ENCODE data around the gene NAGA. TPM values are rescaled to one million over a fixed set of nuclear protein-coding genes. Genes with fewer than 3 reads are reported as not detected.
A peak's percentile ranks its signal among the peaks of the same experiment; 100 is the strongest.

NAGA gene
- total RNA-seq, 2 experiments from 2014 or later = 14.4 to 16.9 TPM

- no peak for DNase-seq (ENCODE audit: low spot score)
- no peak overlapping the region for H2AFZ ChIP-seq (ENCODE audit: low read length)
- ChIA-PET POLR2A (no interaction called here), CTCF (ENCODE audit: unreplicated experiment) (no interaction called here)
- no peaks in the 10 kb centered on the region for H4K20me1 ChIP-seq (ENCODE audit: insufficient read depth, low read length)
- H3K79me2 ChIP-seq (ENCODE audit: insufficient read depth, low read depth, low read length) = no peaks in the 10 kb centered on the region
- no TSS peak for BruUV-seq (replicated peaks)
- no peak overlapping the region for H3K4me2 ChIP-seq (ENCODE audit: low read length)
- no peak overlapping the region for H3K4me3 ChIP-seq (ENCODE audit: low read depth, low read length, poor library complexity, severe bottlenecking)
- no peaks in the 10 kb centered on the region for H3K36me3 ChIP-seq (ENCODE audit: insufficient read depth, low read length)
- H3K9me3 ChIP-seq (ENCODE audit: low read length) = no peaks in the 10 kb centered on the region
- TF ChIP-seq EZH2phosphoT487 (IDR thresholded peaks at IDR 0.05; ENCODE audit: borderline replicate concordance, low read depth, low read length) = no peak
- TF ChIP-seq, protein P1, sequence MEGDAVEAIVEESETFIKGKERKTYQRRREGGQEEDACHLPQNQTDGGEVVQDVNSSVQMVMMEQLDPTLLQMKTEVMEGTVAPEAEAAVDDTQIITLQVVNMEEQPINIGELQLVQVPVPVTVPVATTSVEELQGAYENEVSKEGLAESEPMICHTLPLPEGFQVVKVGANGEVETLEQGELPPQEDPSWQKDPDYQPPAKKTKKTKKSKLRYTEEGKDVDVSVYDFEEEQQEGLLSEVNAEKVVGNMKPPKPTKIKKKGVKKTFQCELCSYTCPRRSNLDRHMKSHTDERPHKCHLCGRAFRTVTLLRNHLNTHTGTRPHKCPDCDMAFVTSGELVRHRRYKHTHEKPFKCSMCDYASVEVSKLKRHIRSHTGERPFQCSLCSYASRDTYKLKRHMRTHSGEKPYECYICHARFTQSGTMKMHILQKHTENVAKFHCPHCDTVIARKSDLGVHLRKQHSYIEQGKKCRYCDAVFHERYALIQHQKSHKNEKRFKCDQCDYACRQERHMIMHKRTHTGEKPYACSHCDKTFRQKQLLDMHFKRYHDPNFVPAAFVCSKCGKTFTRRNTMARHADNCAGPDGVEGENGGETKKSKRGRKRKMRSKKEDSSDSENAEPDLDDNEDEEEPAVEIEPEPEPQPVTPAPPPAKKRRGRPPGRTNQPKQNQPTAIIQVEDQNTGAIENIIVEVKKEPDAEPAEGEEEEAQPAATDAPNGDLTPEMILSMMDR (conservative IDR thresholded peaks at IDR 0.05; ENCODE audit: low read length) = no peak
- no peak overlapping the region for H3K27ac ChIP-seq (ENCODE audit: low read depth, low read length, poor library complexity, severe bottlenecking)
- H3K9me2 ChIP-seq (ENCODE audit: insufficient read depth, low read length) = no peaks in the 10 kb centered on the region; the same call in 1 of the 2 replicates
- intact Hi-C loops (cut with micrococcal nuclease; ENCODE audit: unreplicated experiment) = no loop called here
- H3K4me1 ChIP-seq (ENCODE audit: insufficient read depth, low read length, poor library complexity, severe bottlenecking) = no peaks in the 10 kb centered on the region
Observed at GRCh38 chr22:42035256-42035655, 35.4 kb downstream of the NAGA start.

DNA sequence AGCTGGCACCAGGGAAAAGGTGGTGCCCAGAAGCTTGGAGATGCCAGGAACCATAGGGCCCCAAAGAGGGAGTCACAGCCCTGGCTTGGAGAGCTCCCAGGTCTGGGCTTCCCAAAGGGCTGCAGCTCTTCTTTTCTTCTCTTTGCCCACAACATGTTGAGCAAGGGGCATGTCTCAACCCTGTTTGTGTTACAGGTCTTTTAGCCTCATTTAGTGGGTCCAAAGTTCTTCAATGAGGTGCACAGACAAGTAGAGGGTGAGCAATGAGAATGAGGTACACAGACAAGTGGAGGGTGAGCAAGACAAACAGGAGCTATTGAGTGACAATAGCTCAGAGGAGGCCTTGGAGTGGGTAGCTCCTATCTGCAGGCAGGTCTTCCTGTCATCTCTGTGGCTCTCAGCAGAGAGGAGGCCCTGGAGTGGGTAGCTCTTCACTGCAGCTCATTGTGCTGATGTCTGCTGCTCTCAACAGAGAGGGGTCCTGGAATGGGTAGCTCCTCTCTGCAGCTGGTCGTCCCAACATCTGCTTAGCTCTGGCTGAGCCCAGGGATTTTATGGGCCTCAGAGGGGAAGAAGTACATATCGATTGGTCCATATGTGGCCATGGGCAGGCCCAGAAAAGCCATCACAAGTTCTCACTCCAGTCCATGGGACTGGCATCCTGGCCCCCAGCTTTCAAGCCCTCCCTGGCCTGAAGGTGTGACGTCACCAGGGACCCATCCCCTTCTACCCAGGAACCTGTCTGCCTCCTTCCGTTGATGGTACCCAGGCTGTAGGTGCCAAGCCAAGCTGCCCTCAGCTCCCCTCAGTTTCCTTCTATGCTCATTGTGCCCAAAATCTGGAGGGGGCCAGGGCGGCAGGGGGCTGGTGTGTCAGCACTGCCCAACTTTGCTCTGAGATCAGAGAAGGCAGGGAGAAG is 37.1 kb downstream of the NAGA start:
- POLR2A ChIA-PET = no interaction called here
- H3K27ac ChIP-seq (ENCODE audit: low read depth, low read length, poor library complexity, severe bottlenecking) = no peak overlapping the region
- peak; percentile 9 for DNase-seq (ENCODE audit: low spot score)
- H3K9me3 ChIP-seq (ENCODE audit: low read length) = no peaks in the 10 kb centered on the region
- no peak overlapping the region for H2AFZ ChIP-seq (ENCODE audit: low read length)
- no peaks in the 10 kb centered on the region for H3K4me1 ChIP-seq (ENCODE audit: insufficient read depth, low read length, poor library complexity, severe bottlenecking)
- no peaks in the 10 kb centered on the region for H3K79me2 ChIP-seq (ENCODE audit: insufficient read depth, low read depth, low read length)
- H3K36me3 ChIP-seq (ENCODE audit: insufficient read depth, low read length) = no peaks in the 10 kb centered on the region
- no peak overlapping the region for H3K4me3 ChIP-seq (ENCODE audit: low read depth, low read length, poor library complexity, severe bottlenecking)
- TF ChIP-seq, protein P1 (conservative IDR thresholded peaks at IDR 0.05; ENCODE audit: low read length) = no peak
- no peak for TF ChIP-seq EZH2phosphoT487 (IDR thresholded peaks at IDR 0.05; ENCODE audit: borderline replicate concordance, low read depth, low read length)
- no TSS peak for BruUV-seq (replicated peaks)
- intact Hi-C loops (cut with micrococcal nuclease; ENCODE audit: unreplicated experiment) = loop anchor here (5.0 kb wide), 1 partner anchor 41 kb away; no protein-coding TSS in a partner anchor
- H3K4me2 ChIP-seq (ENCODE audit: low read length) = no peak overlapping the region
- H4K20me1 ChIP-seq (ENCODE audit: insufficient read depth, low read length) = no peaks in the 10 kb centered on the region
- CTCF ChIA-PET (ENCODE audit: unreplicated experiment) = no interaction called here
- H3K9me2 ChIP-seq (ENCODE audit: insufficient read depth, low read length) = no peaks in the 10 kb centered on the region; the same call in 1 of the 2 replicates

DNA sequence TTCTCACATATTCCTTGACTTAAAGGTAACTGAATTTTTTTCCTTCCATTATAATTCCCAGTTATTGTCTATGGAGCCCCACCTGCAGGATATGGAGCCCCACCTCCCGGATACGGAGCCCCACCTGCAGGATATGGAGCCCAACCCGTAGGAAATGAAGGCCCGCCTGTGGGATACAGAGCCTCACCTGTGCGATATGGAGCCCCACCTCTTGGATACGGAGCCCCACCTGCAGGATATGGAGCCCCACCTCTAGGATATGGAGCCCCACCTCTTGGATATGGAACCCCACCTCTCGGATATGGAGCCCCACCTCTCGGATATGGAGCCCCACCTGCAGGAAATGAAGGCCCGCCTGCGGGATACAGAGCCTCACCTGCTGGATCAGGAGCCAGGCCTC is 43.9 kb downstream of the NAGA start:
- Histone ChIP-seq H2AFZ (ENCODE audit: low read length) (no peak overlapping the region), H4K20me1 (ENCODE audit: insufficient read depth, low read length) (no peaks in the 10 kb centered on the region), H3K79me2 (ENCODE audit: insufficient read depth, low read depth, low read length) (no peaks in the 10 kb centered on the region), H3K4me2 (ENCODE audit: low read length) (no peak overlapping the region), H3K36me3 (ENCODE audit: insufficient read depth, low read length) (no peaks in the 10 kb centered on the region), H3K4me3 (ENCODE audit: low read depth, low read length, poor library complexity, severe bottlenecking) (no peak overlapping the region), H3K9me3 (ENCODE audit: low read length) (no peaks in the 10 kb centered on the region), H3K27ac (ENCODE audit: low read depth, low read length, poor library complexity, severe bottlenecking) (no peak overlapping the region), H3K4me1 (ENCODE audit: insufficient read depth, low read length, poor library complexity, severe bottlenecking) (peaks cover 7% of the 10 kb centered on the region), H3K9me2 (ENCODE audit: insufficient read depth, low read length) (no peaks in the 10 kb centered on the region; the same call in 1 of the 2 replicates)
- no TSS peak for BruUV-seq (replicated peaks)
- ChIA-PET CTCF (ENCODE audit: unreplicated experiment) (no interaction called here), POLR2A (interaction anchor here (0.6 kb wide), 1 partner anchor 24 kb away, joined by 3 read pairs; no protein-coding TSS in a partner anchor)
- DNase-seq (ENCODE audit: low spot score) = no peak
- TF ChIP-seq EZH2phosphoT487 (IDR thresholded peaks at IDR 0.05; ENCODE audit: borderline replicate concordance, low read depth, low read length) = no peak
- TF ChIP-seq, protein P1 (conservative IDR thresholded peaks at IDR 0.05; ENCODE audit: low read length) = no peak
- intact Hi-C loops (cut with micrococcal nuclease; ENCODE audit: unreplicated experiment) = no loop called here
